DOHH2 (cell line): ENCODE measurements around the gene TNNT2.

ENCODE experiments used
- H3F3A ChIP-seq: fragments of 200-600 bp; sonication (generic), shearing (Covaris generic); 2 replicates; pipeline ENCODE4 v1.6.0; 2016; ENCODE audit warnings: antibody characterized with exemption, mild to moderate bottlenecking; ENCODE audit not compliant: control insufficient read depth, insufficient read depth
- H3K27ac ChIP-seq: fragments of 200-600 bp; sonication (generic); 2 replicates; pipeline ENCODE4 v1.5.1; 2014; ENCODE audit warnings: low read depth, mild to moderate bottlenecking, low read length, moderate library complexity
- H3K27me3 ChIP-seq: fragments of 200-600 bp; sonication (generic); 2 replicates; pipeline ENCODE4 v1.6.1; 2014; ENCODE audit warnings: mild to moderate bottlenecking, low read length, mixed read lengths; ENCODE audit not compliant: control insufficient read depth
- H3K36me3 ChIP-seq: fragments of 200-600 bp; sonication (generic); 2 replicates; pipeline ENCODE4 v1.6.1; 2014; ENCODE audit warnings: mild to moderate bottlenecking, low read length, moderate library complexity, mixed read lengths; ENCODE audit not compliant: control insufficient read depth
- H3K4me1 ChIP-seq: fragments of 200-600 bp; sonication (generic); 2 replicates; pipeline ENCODE4 v1.6.1; 2014; ENCODE audit warnings: mild to moderate bottlenecking, low read length, mixed read lengths; ENCODE audit not compliant: control insufficient read depth
- H3K4me2 ChIP-seq: fragments of 200-600 bp; sonication (generic); 2 replicates; pipeline ENCODE4 v1.6.0; 2014; ENCODE audit warnings: mild to moderate bottlenecking, low read length, moderate library complexity
- H3K4me3 ChIP-seq: fragments of 200-600 bp; sonication (generic); 2 replicates; pipeline ENCODE4 v1.5.1; 2014; ENCODE audit warnings: mild to moderate bottlenecking, low read length, mixed read lengths
- H3K79me2 ChIP-seq: fragments of 200-600 bp; sonication (generic); 2 replicates; pipeline ENCODE4 v1.6.1; 2014; ENCODE audit warnings: mild to moderate bottlenecking, low read length, mixed read lengths; ENCODE audit not compliant: control insufficient read depth
- H3K9me2 ChIP-seq: fragments of 200-600 bp; sonication (generic); replicated peaks from 2 replicates; pipeline ENCODE4 v1.6.1; 2014; ENCODE audit warnings: mild to moderate bottlenecking, low read length, mixed read lengths; ENCODE audit not compliant: control insufficient read depth
- H3K9me3 ChIP-seq: fragments of 200-600 bp; sonication (generic); 2 replicates; pipeline ENCODE4 v1.6.1; 2014; ENCODE audit warnings: antibody characterized with exemption, low read length, mixed read lengths; ENCODE audit not compliant: control insufficient read depth, insufficient read depth
- H4K20me1 ChIP-seq: fragments of 200-600 bp; sonication (generic); 2 replicates; pipeline ENCODE4 v1.6.0; 2014; ENCODE audit warnings: low read depth, mild to moderate bottlenecking, antibody characterized with exemption, low read length, moderate library complexity; ENCODE audit not compliant: control insufficient read depth, insufficient read depth
- CTCF ChIP-seq: fragments of 200-600 bp; sonication (generic); IDR thresholded peaks from one replicate; pipeline ENCODE4 v1.5.1; 2014; ENCODE audit warnings: antibody characterized with exemption, mild to moderate bottlenecking, low read depth, low read length; ENCODE audit not compliant: poor library complexity, severe bottlenecking
- EZH2phosphoT487 ChIP-seq: fragments of 200-600 bp; sonication (generic); IDR thresholded peaks from 2 replicates; pipeline ENCODE4 v1.6.1; 2017; ENCODE audit warnings: borderline replicate concordance, mild to moderate bottlenecking, antibody characterized with exemption, low read length, moderate library complexity, mixed read lengths

TNNT2 gene

GRCh38 chr1:201396861-201397464, 19.5 kb upstream of the TNNT2 start:
- H4K20me1 ChIP-seq: no peaks in the 10 kb centered on the region
- no peaks in the 10 kb centered on the region for H3K79me2 ChIP-seq
- H3K4me1 ChIP-seq: no peaks in the 10 kb centered on the region
- H3K9me3 ChIP-seq: no peaks in the 10 kb centered on the region
- no peaks in the 10 kb centered on the region for H3K9me2 ChIP-seq
- H3K27ac ChIP-seq: no peak overlapping the region
- peaks cover 10% of the 10 kb centered on the region for H3K27me3 ChIP-seq
- no peak overlapping the region for H3K4me2 ChIP-seq
- H3K36me3 ChIP-seq: no peaks in the 10 kb centered on the region
- no peak for TF ChIP-seq EZH2phosphoT487
- TF ChIP-seq CTCF: no peak
- no peaks in the 10 kb centered on the region for H3F3A ChIP-seq
- no peak overlapping the region for H3K4me3 ChIP-seq

GRCh38 chr1:201395936-201396335, 18.5 kb upstream of the TNNT2 start:
- no peaks in the 10 kb centered on the region for H3K36me3 ChIP-seq

GRCh38 chr1:201394591-201394990, 17.1 kb upstream of the TNNT2 start:
- H3K79me2 ChIP-seq: no peaks in the 10 kb centered on the region
- no peaks in the 10 kb centered on the region for H3K9me2 ChIP-seq
- H4K20me1 ChIP-seq: no peaks in the 10 kb centered on the region
- no peak overlapping the region for H3K4me3 ChIP-seq
- no peaks in the 10 kb centered on the region for H3K9me3 ChIP-seq
- TF ChIP-seq CTCF: no peak
- no peak for TF ChIP-seq EZH2phosphoT487
- no peak overlapping the region for H3K4me2 ChIP-seq
- no peaks in the 10 kb centered on the region for H3F3A ChIP-seq
- peaks cover 3% of the 10 kb centered on the region for H3K27me3 ChIP-seq
- H3K27ac ChIP-seq: no peak overlapping the region
- H3K4me1 ChIP-seq: no peaks in the 10 kb centered on the region
- no peaks in the 10 kb centered on the region for H3K36me3 ChIP-seq

More at GRCh38 chr1:201395936-201396335, 18.5 kb upstream of the TNNT2 start:
- Histone ChIP-seq H3K79me2 (no peaks in the 10 kb centered on the region), H3K4me2 (no peak overlapping the region), H4K20me1 (no peaks in the 10 kb centered on the region), H3K9me3 (no peaks in the 10 kb centered on the region), H3F3A (no peaks in the 10 kb centered on the region), H3K4me3 (no peak overlapping the region), H3K4me1 (no peaks in the 10 kb centered on the region), H3K9me2 (no peaks in the 10 kb centered on the region), H3K27ac (no peak overlapping the region), H3K27me3 (peaks cover 3% of the 10 kb centered on the region)
- TF ChIP-seq CTCF: no peak
